Naive thymus-derived CD8-positive, alpha-beta T cell (primary cell): ENCODE data around the gene CROCC2. TPM values are rescaled to one million over a fixed set of nuclear protein-coding genes. Genes with fewer than 3 reads are reported as not detected.

Source experiments
- ATAC-seq, 2 donors: fragments of 150-1000 bp; cut with Tn5 transposase in 1 of 2; sonication (Bioruptor Pico), chemical (Tn5 transposase) in 1 of 2; 1 replicate in 1 of 2; 2 replicates in 1 of 2; pipeline ENCODE4 v1.10.0; 2021; ENCODE audit warnings: mild to moderate bottlenecking in 2 of 2, moderate library complexity in 2 of 2
- POLR2A ChIA-PET: fragments of 350-600 bp; sonication (Branson Sonifier 250); formaldehyde crosslinking; loops from one replicate; lab custom pipeline; 2021; ENCODE audit warnings: antibody characterized with exemption; lab: Charles Lee
- DNase-seq, 10 donors: peaks; one replicate each; pipeline versions ENCODE4 v3.0.0 to v3.0.0-alpha.2; 2020 to 2022
- H3K27ac Mint-ChIP-seq, 10 donors: one replicate each; pipeline ENCODE4 v1.8.0; 2020 to 2022; ENCODE audit warnings: mild to moderate bottlenecking in 10 of 10, mixed read lengths in 10 of 10, moderate library complexity in 4 of 10, inconsistent platforms in 1 of 10
- H3K27me3 Mint-ChIP-seq, 5 donors: one replicate each; pipeline ENCODE4 v1.8.0; 2021 to 2022; ENCODE audit warnings: mixed read lengths in 5 of 5
- H3K36me3 Mint-ChIP-seq, 3 donors: one replicate each; pipeline ENCODE4 v1.8.0; 2020 to 2022; ENCODE audit warnings: mixed read lengths in 3 of 3, mild to moderate bottlenecking in 2 of 3, inconsistent platforms in 1 of 3
- H3K4me1 Mint-ChIP-seq, 4 donors: one replicate each; pipeline ENCODE4 v1.8.0; 2021 to 2022; ENCODE audit warnings: mixed read lengths in 4 of 4
- H3K4me3 Mint-ChIP-seq, 10 donors: one replicate each; pipeline ENCODE4 v1.8.0; 2020 to 2022; ENCODE audit warnings: mild to moderate bottlenecking in 10 of 10, mixed read lengths in 10 of 10, moderate library complexity in 6 of 10, inconsistent platforms in 1 of 10
- H3K9me3 Mint-ChIP-seq, 9 donors: one replicate each; pipeline ENCODE4 v1.8.0; 2020 to 2022; ENCODE audit warnings: mixed read lengths in 9 of 9, mild to moderate bottlenecking in 3 of 9, inconsistent platforms in 1 of 9, moderate library complexity in 1 of 9
- polyA plus RNA-seq, 3 donors: library from polyadenylated mRNA; unstranded; fragments of 300-500 nt; fragmentation: Illumina TruSeq; gene quantifications; one replicate each; pipeline ENCODE4 v1.2.3, GENCODE V29; 2021
- total RNA-seq, 8 experiments: library from RNA in 2 of 8; stranded (reverse) in 2 of 8; gene quantifications; one replicate each; pipeline ENCODE4 v1.2.3 and lab custom pipeline; 2021 to 2026

CROCC2 gene
- total and polyA plus RNA-seq, 5 experiments from 2014 or later, result not detected

DNA sequence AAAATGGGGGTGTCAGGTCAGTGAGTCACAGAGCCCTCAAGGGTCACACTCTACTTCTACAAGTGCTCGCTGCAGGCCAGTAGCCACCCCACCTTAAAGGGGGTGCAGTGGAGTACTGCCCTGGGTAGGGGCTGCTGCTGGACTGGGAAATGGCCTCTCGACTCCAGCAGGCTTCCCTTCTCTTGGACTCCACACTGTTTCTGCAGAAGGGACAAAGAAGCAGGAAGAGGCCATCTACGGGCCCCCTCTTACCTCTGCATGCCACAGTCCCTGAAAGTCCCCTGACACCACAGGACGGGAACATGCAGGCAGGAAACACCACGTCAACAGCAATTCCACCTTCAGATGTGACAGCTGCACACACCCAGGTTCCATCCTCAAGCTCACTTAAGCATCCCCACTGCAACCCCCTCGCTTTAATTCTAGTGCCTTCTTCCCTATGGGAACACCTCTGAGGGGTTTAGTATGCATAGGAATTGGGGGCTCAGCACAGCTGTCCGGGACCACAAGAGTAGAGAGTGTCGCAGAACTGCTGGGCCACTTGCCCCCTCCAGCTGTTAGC is 114.6 kb downstream of the CROCC2 start:
- POLR2A ChIA-PET, result interaction anchor here (1.5 kb wide), 1 partner anchor 11 kb away, joined by 3 read pairs; no protein-coding TSS in a partner anchor
- Mint-ChIP-seq H3K9me3 (peaks cover 3 to 23% (median 15%) of the 10 kb centered on the region in 9 donors), H3K4me1 (peaks cover 1 to 13% (median 6%) of the 10 kb centered on the region in 4 donors), H3K36me3 (peaks cover 12 to 20% (median 17%) of the 10 kb centered on the region in 3 donors), H3K27ac (peak overlapping the region in 2 of 10 donors; percentile 11 to 26), H3K27me3 (no peaks in the 10 kb centered on the region), H3K4me3 (peak overlapping the region in 1 of 10 donors; percentile 36)
- no peak for ATAC-seq
- no peak for DNase-seq

DNA sequence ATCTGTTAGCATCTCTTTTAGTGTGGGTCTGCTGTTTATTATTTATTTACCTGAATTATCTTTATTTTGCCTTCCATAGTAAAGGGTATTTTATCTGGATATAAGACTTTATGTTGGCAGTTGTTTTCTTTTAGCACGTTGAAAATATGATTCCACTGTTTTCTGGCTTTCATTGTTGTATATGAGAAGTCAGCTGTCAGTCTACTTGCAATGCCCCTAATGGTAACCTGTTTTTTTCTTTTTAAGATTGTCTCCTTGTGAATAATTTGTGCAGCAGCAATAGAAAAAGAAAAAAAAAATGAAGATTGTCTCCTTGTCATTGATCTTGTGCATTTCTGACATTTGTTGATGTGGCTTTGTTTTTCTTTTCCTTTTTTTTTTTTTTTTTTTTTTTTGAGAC is 119.5 kb downstream of the CROCC2 start:
- POLR2A ChIA-PET, result interaction anchor here (0.7 to 1.3 kb wide), 5 partner anchors 15 to 464 kb away, joined by 3 to 6 read pairs (median 4); no protein-coding TSS in a partner anchor
- peaks cover 7 to 48% (median 29%) of the 10 kb centered on the region in 9 donors for H3K9me3 Mint-ChIP-seq
- no peak overlapping the region for H3K4me3 Mint-ChIP-seq
- H3K27me3 Mint-ChIP-seq, result no peaks in the 10 kb centered on the region
- DNase-seq (no peak), ATAC-seq (no peak)
- peak overlapping the region in 2 of 10 donors; percentile 65 to 80 for H3K27ac Mint-ChIP-seq
- H3K36me3 Mint-ChIP-seq, result peaks cover 18 to 26% (median 22%) of the 10 kb centered on the region in 3 donors
- peaks cover 0 to 13% (median 5%) of the 10 kb centered on the region in 4 donors for H3K4me1 Mint-ChIP-seq

DNA sequence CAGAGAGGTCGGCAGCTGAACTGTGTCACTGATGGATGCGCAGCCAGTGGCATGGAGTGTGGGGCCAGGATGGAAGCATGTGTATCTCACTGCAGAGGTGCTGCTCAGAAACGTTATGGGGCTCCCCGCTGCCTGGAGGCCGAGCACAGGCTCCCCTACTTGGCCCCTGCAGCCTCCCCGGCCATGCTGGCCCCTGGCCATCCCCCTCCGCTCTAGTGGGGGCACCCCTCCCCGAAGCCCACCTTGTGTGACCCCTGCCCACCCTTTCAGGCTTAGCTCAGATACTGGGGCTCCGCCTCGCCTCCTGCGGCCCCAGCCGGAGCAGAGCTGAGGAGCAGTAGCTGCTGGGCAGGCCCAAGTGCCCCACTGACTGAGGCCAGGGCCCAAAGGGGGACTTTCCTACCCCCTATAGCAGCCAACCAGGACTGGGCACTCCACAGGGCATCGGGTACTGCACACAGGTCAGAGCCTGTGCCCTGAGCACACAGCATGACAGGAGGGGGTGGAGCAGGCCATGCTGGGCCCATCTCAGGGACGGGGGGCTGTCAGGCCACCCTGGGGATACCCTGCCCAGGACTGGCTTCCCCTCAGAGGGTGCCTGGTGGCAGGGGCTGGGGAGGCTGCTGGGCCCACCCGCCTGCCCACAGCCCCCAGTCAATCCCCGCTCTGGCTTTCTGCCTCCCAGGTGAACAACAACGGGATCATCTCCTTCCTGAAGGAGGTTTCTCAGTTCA is 123.6 kb downstream of the CROCC2 start:
- DNase-seq (no peak), ATAC-seq (no peak)
- H3K4me3 Mint-ChIP-seq, result no peak overlapping the region
- peaks cover 2 to 9% (median 7%) of the 10 kb centered on the region in 4 donors for H3K4me1 Mint-ChIP-seq
- H3K27ac Mint-ChIP-seq, result no peak overlapping the region
- H3K36me3 Mint-ChIP-seq, result peaks cover 14 to 18% (median 15%) of the 10 kb centered on the region in 3 donors
- no peaks in the 10 kb centered on the region for H3K27me3 Mint-ChIP-seq
- POLR2A ChIA-PET, result interaction anchor here (0.7 to 0.9 kb wide), 2 partner anchors 16 to 39 kb away, joined by 3 read pairs; no protein-coding TSS in a partner anchor
- H3K9me3 Mint-ChIP-seq, result peaks cover 5 to 34% (median 19%) of the 10 kb centered on the region in 9 donors

DNA sequence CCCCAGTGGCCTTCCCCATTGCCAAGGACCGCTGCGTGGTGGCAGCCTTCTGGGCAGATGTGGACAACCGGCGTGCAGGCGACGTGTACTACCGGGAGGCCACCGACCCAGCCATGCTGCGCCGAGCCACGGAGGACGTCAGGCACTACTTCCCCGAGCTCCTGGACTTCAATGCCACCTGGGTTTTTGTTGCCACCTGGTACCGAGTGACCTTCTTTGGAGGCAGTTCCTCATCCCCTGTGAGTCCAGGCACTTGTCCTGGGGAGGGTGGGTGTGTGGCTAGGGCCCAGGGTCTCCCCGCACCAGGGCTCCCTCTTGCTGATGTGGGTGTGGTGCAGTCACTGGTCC is 124.2 kb downstream of the CROCC2 start:
- H3K27me3 Mint-ChIP-seq, result no peaks in the 10 kb centered on the region
- H3K36me3 Mint-ChIP-seq, result peaks cover 14 to 15% (median 14%) of the 10 kb centered on the region in 3 donors
- DNase-seq, result no peak
- H3K4me1 Mint-ChIP-seq, result peaks cover 2 to 9% (median 7%) of the 10 kb centered on the region in 4 donors
- H3K9me3 Mint-ChIP-seq, result peaks cover 5 to 29% (median 14%) of the 10 kb centered on the region in 9 donors
- no peak overlapping the region for H3K27ac Mint-ChIP-seq
- no peak for ATAC-seq
- POLR2A ChIA-PET, result no interaction called here
- no peak overlapping the region for H3K4me3 Mint-ChIP-seq

DNA sequence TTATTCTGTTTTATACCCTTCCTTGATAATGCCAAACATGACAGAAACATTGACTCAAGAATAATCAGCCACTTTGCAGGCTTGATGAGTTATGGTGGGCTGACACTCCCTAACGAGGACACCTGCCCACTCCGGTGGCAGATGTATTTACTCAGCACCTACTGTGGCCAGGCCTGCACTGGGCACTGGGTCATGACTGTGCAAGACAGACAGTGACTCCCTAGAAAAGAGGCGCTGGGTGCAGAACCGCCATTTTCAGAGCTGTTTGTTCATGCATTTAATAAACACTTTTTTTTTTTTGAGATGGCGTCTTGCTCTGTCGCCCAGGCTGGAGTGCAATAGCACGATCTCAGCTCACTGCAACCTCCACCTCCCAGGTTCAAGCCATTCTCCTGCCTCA is 124.7 kb downstream of the CROCC2 start:
- peaks cover 9 to 11% (median 10%) of the 10 kb centered on the region in 3 donors for H3K36me3 Mint-ChIP-seq
- POLR2A ChIA-PET, result interaction anchor here (1.4 kb wide), 1 partner anchor 22 kb away, joined by 5 read pairs; no protein-coding TSS in a partner anchor
- peaks cover under 1 to 23% (median 10%) of the 10 kb centered on the region in 9 donors for H3K9me3 Mint-ChIP-seq
- ATAC-seq (no peak), DNase-seq (no peak)
- H3K4me3 Mint-ChIP-seq, result no peak overlapping the region
- H3K27ac Mint-ChIP-seq, result peak overlapping the region in 2 of 10 donors; percentile 39 to 79
- no peaks in the 10 kb centered on the region for H3K27me3 Mint-ChIP-seq
- peaks cover 2 to 9% (median 6%) of the 10 kb centered on the region in 4 donors for H3K4me1 Mint-ChIP-seq

DNA sequence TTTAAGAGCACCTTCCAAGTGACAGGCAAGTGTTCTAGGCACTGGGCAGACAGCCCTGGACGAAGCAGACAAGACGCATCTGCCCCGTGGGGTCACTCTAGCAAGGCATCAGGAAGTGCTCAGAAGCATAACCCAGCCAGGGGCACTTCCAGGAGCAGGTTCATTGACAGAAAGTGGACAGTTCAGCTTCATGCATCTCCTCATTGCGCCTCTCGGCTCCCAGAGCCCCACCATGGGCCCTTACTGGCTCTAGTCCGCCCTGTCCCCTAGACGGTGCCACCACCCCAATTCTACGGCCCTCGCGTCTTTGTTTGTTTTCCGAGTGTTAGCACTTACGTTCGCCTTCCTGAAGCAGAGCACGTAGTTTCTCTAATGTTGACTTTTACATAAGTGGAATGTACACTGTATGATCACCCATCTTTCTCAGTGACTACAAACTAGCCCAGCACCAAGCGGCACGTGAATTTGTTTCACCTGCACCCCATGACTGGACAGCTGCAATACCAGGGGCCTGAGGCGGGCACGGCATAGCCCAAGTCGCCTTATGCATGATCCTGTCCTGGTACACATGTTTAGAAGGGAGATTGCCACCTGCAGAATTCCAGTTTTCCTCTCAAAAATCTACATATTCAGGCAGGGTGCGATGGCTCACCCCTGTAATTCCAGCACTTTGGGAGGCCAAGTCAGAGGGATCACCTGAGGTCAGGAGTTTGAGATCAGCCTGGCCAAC is 125.5 kb downstream of the CROCC2 start:
- H3K9me3 Mint-ChIP-seq, result peaks cover 0 to 16% (median 5%) of the 10 kb centered on the region in 9 donors
- DNase-seq (no peak), ATAC-seq (no peak)
- peaks cover 2 to 9% (median 6%) of the 10 kb centered on the region in 4 donors for H3K4me1 Mint-ChIP-seq
- H3K27me3 Mint-ChIP-seq, result no peaks in the 10 kb centered on the region
- H3K27ac Mint-ChIP-seq, result peak overlapping the region in 4 of 10 donors; percentile 3 to 65 (median 40)
- peaks cover 4 to 10% (median 7%) of the 10 kb centered on the region in 3 donors for H3K36me3 Mint-ChIP-seq
- POLR2A ChIA-PET, result interaction anchor here (1.4 kb wide), 1 partner anchor 22 kb away, joined by 5 read pairs; no protein-coding TSS in a partner anchor
- H3K4me3 Mint-ChIP-seq, result no peak overlapping the region

DNA sequence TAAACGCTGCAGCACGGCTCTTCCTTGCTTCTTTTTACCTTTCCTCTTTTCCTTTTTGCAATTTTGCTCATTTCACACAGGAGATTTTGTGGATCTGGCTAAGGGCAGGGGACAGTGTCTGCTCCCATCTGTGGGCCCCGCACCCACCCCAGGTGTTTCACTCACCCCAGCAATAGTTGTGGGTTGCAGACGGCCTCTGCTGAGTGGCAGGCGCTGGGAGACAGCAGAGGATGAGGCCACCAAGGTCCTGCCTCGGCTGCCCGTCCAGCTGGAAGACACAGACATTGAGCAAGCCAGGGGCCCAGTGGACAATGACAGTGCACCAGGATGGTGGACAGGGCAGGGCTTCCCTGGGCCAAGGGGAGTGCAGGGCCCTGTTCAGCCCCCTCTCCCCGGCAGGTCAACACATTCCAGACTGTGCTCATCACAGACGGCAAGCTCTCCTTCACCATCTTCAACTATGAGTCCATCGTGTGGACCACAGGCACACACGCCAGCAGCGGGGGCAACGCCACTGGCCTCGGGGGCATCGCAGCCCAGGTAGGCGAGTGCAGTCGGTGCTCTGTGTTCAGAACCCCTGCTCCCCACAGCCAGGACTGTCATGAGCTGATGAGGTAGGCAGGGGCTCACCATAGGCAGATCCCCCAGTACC is 127.3 kb downstream of the CROCC2 start:
- H3K4me3 Mint-ChIP-seq, result peak overlapping the region in 5 of 10 donors; percentile 14 to 79 (median 26)
- POLR2A ChIA-PET, result no interaction called here
- H3K4me1 Mint-ChIP-seq, result peaks cover 7 to 17% (median 14%) of the 10 kb centered on the region in 4 donors
- no peak for ATAC-seq
- H3K27me3 Mint-ChIP-seq, result no peaks in the 10 kb centered on the region
- H3K9me3 Mint-ChIP-seq, result peaks cover 0 to under 1% (median 0%) of the 10 kb centered on the region in 9 donors
- H3K36me3 Mint-ChIP-seq, result peaks cover 0 to 10% (median 2%) of the 10 kb centered on the region in 3 donors
- no peak for DNase-seq
- H3K27ac Mint-ChIP-seq, result peak overlapping the region in 7 of 10 donors; percentile 18 to 92 (median 81)

DNA sequence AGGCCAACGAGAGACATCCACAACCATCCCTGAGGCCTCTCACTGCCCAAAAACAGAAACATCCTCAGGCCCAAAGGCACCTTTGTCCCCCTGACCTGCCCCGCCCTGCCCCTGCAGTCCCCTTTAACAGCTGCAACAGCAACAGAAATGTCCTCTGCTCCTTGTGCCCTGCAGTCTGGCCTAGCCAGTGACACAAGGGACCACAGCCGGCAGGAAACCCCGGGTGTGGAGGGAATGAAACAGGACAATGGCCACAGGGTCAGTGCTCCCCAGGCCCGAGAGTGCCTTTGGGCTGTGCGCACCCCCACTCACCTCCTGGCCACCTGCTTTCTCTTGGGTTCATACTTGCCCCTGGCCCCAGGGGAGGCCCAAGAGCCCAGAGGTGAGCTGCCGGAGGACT is 127.9 kb downstream of the CROCC2 start:
- DNase-seq (no peak), ATAC-seq (no peak)
- Mint-ChIP-seq H3K27me3 (no peaks in the 10 kb centered on the region), H3K9me3 (no peaks in the 10 kb centered on the region), H3K27ac (peak overlapping the region in 6 of 10 donors; percentile 33 to 92 (median 83)), H3K36me3 (peaks cover 0 to 10% (median 2%) of the 10 kb centered on the region in 3 donors), H3K4me3 (peak overlapping the region in 1 of 10 donors; percentile 30), H3K4me1 (peaks cover 5 to 17% (median 14%) of the 10 kb centered on the region in 4 donors)
- POLR2A ChIA-PET, result no interaction called here

DNA sequence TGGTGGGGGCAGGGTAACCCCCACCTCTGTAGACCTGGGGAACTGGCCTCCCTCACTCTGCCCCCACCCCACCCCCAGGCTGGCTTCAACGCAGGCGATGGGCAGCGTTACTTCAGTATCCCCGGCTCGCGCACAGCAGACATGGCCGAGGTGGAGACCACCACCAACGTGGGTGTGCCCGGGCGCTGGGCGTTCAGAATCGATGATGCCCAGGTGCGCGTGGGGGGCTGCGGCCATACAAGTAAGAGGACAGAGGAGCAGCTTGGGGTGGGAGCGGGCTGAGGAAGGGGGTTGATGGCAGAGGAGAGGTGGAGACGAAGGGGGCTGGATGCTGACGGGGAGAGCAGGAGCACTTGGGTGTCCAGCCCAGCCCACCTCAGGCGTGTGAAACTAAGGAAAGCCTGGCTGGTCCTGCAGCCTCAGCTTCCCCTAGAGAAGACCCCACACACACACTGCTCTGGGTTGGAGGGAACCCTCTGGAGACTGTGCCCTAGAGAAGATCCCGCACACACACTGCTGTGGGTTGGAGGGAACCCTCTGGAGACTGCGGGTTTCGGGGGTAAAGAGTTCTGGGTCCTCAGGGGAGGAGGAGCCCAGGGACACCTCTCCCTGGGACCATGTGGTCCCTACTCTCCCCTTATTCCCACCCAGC is 128.5 kb downstream of the CROCC2 start:
- POLR2A ChIA-PET, result interaction anchor here (0.6 kb wide), 1 partner anchor 25 kb away, joined by 3 read pairs; no protein-coding TSS in a partner anchor
- H3K27ac Mint-ChIP-seq, result peak overlapping the region in 8 of 10 donors; percentile 34 to 92 (median 88)
- H3K4me3 Mint-ChIP-seq, result peak overlapping the region; percentile 14 to 80 (median 52)
- peaks cover 0 to 15% (median 2%) of the 10 kb centered on the region in 3 donors for H3K36me3 Mint-ChIP-seq
- H3K4me1 Mint-ChIP-seq, result peaks cover 5 to 17% (median 14%) of the 10 kb centered on the region in 4 donors
- DNase-seq (no peak), ATAC-seq (no peak)
- no peaks in the 10 kb centered on the region for H3K27me3 Mint-ChIP-seq
- no peaks in the 10 kb centered on the region for H3K9me3 Mint-ChIP-seq

DNA sequence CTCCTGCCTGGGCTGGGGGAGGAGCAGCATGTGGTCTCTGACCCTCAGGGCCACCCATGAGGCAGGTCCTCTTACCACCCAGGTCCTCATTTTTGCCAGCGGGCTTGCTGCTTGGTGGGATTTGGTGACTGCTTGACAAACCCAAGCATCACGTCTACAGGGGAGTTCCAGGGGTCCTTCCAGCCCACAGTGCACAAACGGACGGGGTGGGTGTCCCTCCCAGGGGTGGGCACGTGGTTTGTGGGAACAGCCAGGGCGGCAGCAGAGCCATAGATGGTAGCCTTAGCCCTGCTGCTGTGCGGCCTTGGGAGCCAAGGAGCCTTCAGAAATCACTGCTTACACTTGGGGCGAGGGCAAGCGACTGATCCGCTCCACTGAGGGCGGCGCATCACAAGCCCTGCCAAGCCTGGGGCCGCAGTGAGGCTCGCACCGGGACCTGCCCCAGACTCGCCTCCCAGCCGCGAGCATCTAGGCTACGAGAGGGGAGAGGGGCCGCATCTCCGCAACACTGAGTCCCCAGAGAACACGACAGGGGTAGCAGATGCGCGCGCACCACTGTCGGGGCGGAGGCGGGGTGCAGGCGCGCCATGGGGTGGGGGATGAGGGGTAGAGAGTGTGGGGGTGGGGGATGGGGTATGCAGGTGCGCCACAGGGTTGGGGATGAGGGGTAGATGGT is 129.1 kb downstream of the CROCC2 start:
- no peaks in the 10 kb centered on the region for H3K9me3 Mint-ChIP-seq
- peaks cover 0 to 16% (median 2%) of the 10 kb centered on the region in 3 donors for H3K36me3 Mint-ChIP-seq
- POLR2A ChIA-PET, result interaction anchor here (0.6 to 1.0 kb wide), 3 partner anchors 26 to 44 kb away, joined by 3 to 5 read pairs (median 3); partner anchors contain the start of gene SNED1
- DNase-seq (peak in 8 of 10 donors; percentile 35 to 81 (median 75)), ATAC-seq (peak; percentile 29 to 30)
- peak overlapping the region in 9 of 10 donors; percentile 25 to 92 (median 87) for H3K27ac Mint-ChIP-seq
- H3K4me3 Mint-ChIP-seq, result peak overlapping the region in 9 of 10 donors; percentile 20 to 80 (median 59)
- peaks cover 5 to 18% (median 15%) of the 10 kb centered on the region in 4 donors for H3K4me1 Mint-ChIP-seq
- no peaks in the 10 kb centered on the region for H3K27me3 Mint-ChIP-seq
